Memory B cell (primary cell): Measurements from ENCODE around the gene MAPKAP1.

Experiments
- ATAC-seq: fragments of 150-1000 bp; cut with Tn5 transposase; 2 replicates; pipeline ENCODE4 v1.10.0; 2021; ENCODE audit warnings: low read depth, mild to moderate bottlenecking, moderate library complexity
- DNase-seq, 2 donors: peaks; one replicate each; pipeline ENCODE4 v3.0.0; 2022; ENCODE audit warnings: low spot score in 2 of 2
- H3K27ac Mint-ChIP-seq: one replicate; pipeline ENCODE4 v1.8.0; 2022; ENCODE audit warnings: mild to moderate bottlenecking, moderate library complexity, mixed read lengths
- H3K27me3 Mint-ChIP-seq: one replicate; pipeline ENCODE4 v1.8.0; 2022; ENCODE audit warnings: mixed read lengths
- H3K36me3 Mint-ChIP-seq: one replicate; pipeline ENCODE4 v1.8.0; 2022; ENCODE audit warnings: mild to moderate bottlenecking, mixed read lengths
- H3K4me1 Mint-ChIP-seq: one replicate; pipeline ENCODE4 v1.8.0; 2022; ENCODE audit warnings: mixed read lengths
- H3K4me3 Mint-ChIP-seq: one replicate; pipeline ENCODE4 v1.8.0; 2022; ENCODE audit warnings: mild to moderate bottlenecking, moderate library complexity, mixed read lengths
- H3K9me3 Mint-ChIP-seq: one replicate; pipeline ENCODE4 v1.8.0; 2022; ENCODE audit warnings: mixed read lengths

MAPKAP1 gene

GRCh38 chr9:125746017-125746773, 39.2 kb upstream of the MAPKAP1 start:
- Mint-ChIP-seq H3K36me3 (no peaks in the 10 kb centered on the region), H3K4me1 (peaks cover 22% of the 10 kb centered on the region), H3K9me3 (no peaks in the 10 kb centered on the region), H3K27me3 (peaks cover 2% of the 10 kb centered on the region), H3K27ac (peak overlapping the region; percentile 95), H3K4me3 (peak overlapping the region; percentile 99)
- DNase-seq (peak; percentile 90 to 91), ATAC-seq (peak; percentile 82)

GRCh38 chr9:125745682-125746016, 38.6 kb upstream of the MAPKAP1 start:
- H3K4me1 Mint-ChIP-seq = peaks cover 20% of the 10 kb centered on the region
- no peak for ATAC-seq
- H3K9me3 Mint-ChIP-seq = no peaks in the 10 kb centered on the region
- no peaks in the 10 kb centered on the region for H3K36me3 Mint-ChIP-seq
- peak overlapping the region; percentile 99 for H3K4me3 Mint-ChIP-seq
- peak overlapping the region; percentile 95 for H3K27ac Mint-ChIP-seq
- peaks cover 3% of the 10 kb centered on the region for H3K27me3 Mint-ChIP-seq
- DNase-seq = no peak

GRCh38 chr9:125745018-125745417, 38.0 kb upstream of the MAPKAP1 start:
- DNase-seq (no peak), ATAC-seq (no peak)
- peaks cover 3% of the 10 kb centered on the region for H3K27me3 Mint-ChIP-seq
- H3K9me3 Mint-ChIP-seq = no peaks in the 10 kb centered on the region
- peak overlapping the region; percentile 95 for H3K27ac Mint-ChIP-seq
- peaks cover 18% of the 10 kb centered on the region for H3K4me1 Mint-ChIP-seq
- H3K36me3 Mint-ChIP-seq = no peaks in the 10 kb centered on the region
- H3K4me3 Mint-ChIP-seq = peak overlapping the region; percentile 99

GRCh38 chr9:125744616-125745015, 37.6 kb upstream of the MAPKAP1 start:
- H3K36me3 Mint-ChIP-seq = no peaks in the 10 kb centered on the region
- H3K27ac Mint-ChIP-seq = no peak overlapping the region
- DNase-seq = no peak
- no peak overlapping the region for H3K4me3 Mint-ChIP-seq
- peaks cover 3% of the 10 kb centered on the region for H3K27me3 Mint-ChIP-seq
- peaks cover 18% of the 10 kb centered on the region for H3K4me1 Mint-ChIP-seq
- ATAC-seq = no peak
- no peaks in the 10 kb centered on the region for H3K9me3 Mint-ChIP-seq

- Mint-ChIP-seq H3K27ac (no peak overlapping the region), H3K4me1 (peaks cover 12% of the 10 kb centered on the region), H3K4me3 (no peak overlapping the region), H3K36me3 (no peaks in the 10 kb centered on the region), H3K27me3 (peaks cover 3% of the 10 kb centered on the region), H3K9me3 (no peaks in the 10 kb centered on the region)
- DNase-seq (no peak), ATAC-seq (no peak)
These were observed 36.8 kb upstream of the MAPKAP1 start for GRCh38 chr9:125743682-125744428.

GRCh38 chr9:125742657-125743056, 35.6 kb upstream of the MAPKAP1 start:
- no peak for ATAC-seq

GRCh38 chr9:125739436-125739835, 32.4 kb upstream of the MAPKAP1 start:
- Mint-ChIP-seq H3K27me3 (peaks cover 6% of the 10 kb centered on the region), H3K9me3 (no peaks in the 10 kb centered on the region), H3K4me3 (no peak overlapping the region), H3K4me1 (no peaks in the 10 kb centered on the region), H3K36me3 (no peaks in the 10 kb centered on the region), H3K27ac (no peak overlapping the region)
- ATAC-seq (no peak), DNase-seq (no peak)

More at GRCh38 chr9:125742657-125743056, 35.6 kb upstream of the MAPKAP1 start:
- DNase-seq = no peak
- H3K9me3 Mint-ChIP-seq = no peaks in the 10 kb centered on the region
- H3K27me3 Mint-ChIP-seq = peaks cover 6% of the 10 kb centered on the region
- H3K4me3 Mint-ChIP-seq = no peak overlapping the region
- H3K36me3 Mint-ChIP-seq = no peaks in the 10 kb centered on the region
- H3K4me1 Mint-ChIP-seq = peaks cover 9% of the 10 kb centered on the region
- no peak overlapping the region for H3K27ac Mint-ChIP-seq

- DNase-seq (no peak), ATAC-seq (no peak)
- no peaks in the 10 kb centered on the region for H3K36me3 Mint-ChIP-seq
- H3K27me3 Mint-ChIP-seq = no peaks in the 10 kb centered on the region
- no peak overlapping the region for H3K27ac Mint-ChIP-seq
- H3K4me3 Mint-ChIP-seq = no peak overlapping the region
- H3K9me3 Mint-ChIP-seq = no peaks in the 10 kb centered on the region
- no peaks in the 10 kb centered on the region for H3K4me1 Mint-ChIP-seq
These were observed 25.6 kb upstream of the MAPKAP1 start for GRCh38 chr9:125732562-125732961.

GRCh38 chr9:125730168-125730567, 23.2 kb upstream of the MAPKAP1 start:
- ATAC-seq = no peak

GRCh38 chr9:125726456-125727132, 19.6 kb upstream of the MAPKAP1 start:
- H3K27me3 Mint-ChIP-seq = no peaks in the 10 kb centered on the region
- H3K27ac Mint-ChIP-seq = no peak overlapping the region
- no peak for DNase-seq
- H3K9me3 Mint-ChIP-seq = no peaks in the 10 kb centered on the region
- H3K36me3 Mint-ChIP-seq = no peaks in the 10 kb centered on the region
- no peak overlapping the region for H3K4me3 Mint-ChIP-seq
- no peaks in the 10 kb centered on the region for H3K4me1 Mint-ChIP-seq
- ATAC-seq = no peak

More at GRCh38 chr9:125730168-125730567, 23.2 kb upstream of the MAPKAP1 start:
- Mint-ChIP-seq H3K9me3 (no peaks in the 10 kb centered on the region), H3K36me3 (no peaks in the 10 kb centered on the region), H3K4me1 (no peaks in the 10 kb centered on the region), H3K27ac (no peak overlapping the region), H3K4me3 (no peak overlapping the region), H3K27me3 (no peaks in the 10 kb centered on the region)
- DNase-seq = no peak

- Mint-ChIP-seq H3K27ac (peak overlapping the region; percentile 91), H3K4me3 (peak overlapping the region; percentile 86), H3K36me3 (peaks cover 9% of the 10 kb centered on the region), H3K9me3 (no peaks in the 10 kb centered on the region), H3K27me3 (peaks cover 2% of the 10 kb centered on the region), H3K4me1 (peaks cover 38% of the 10 kb centered on the region)
- no peak for DNase-seq
- ATAC-seq = no peak
These were observed 430 bp upstream of the MAPKAP1 start for GRCh38 chr9:125707472-125707804.

GRCh38 chr9:125705893-125706292, 1.1 kb downstream of the MAPKAP1 start:
- H3K9me3 Mint-ChIP-seq = no peaks in the 10 kb centered on the region
- peak overlapping the region; percentile 86 for H3K4me3 Mint-ChIP-seq
- H3K36me3 Mint-ChIP-seq = peaks cover 9% of the 10 kb centered on the region
- H3K27ac Mint-ChIP-seq = peak overlapping the region; percentile 91
- H3K27me3 Mint-ChIP-seq = peaks cover 2% of the 10 kb centered on the region
- DNase-seq (no peak), ATAC-seq (no peak)
- H3K4me1 Mint-ChIP-seq = peaks cover 44% of the 10 kb centered on the region

- H3K9me3 Mint-ChIP-seq = no peaks in the 10 kb centered on the region
- peaks cover 9% of the 10 kb centered on the region for H3K36me3 Mint-ChIP-seq
- H3K4me1 Mint-ChIP-seq = peaks cover 43% of the 10 kb centered on the region
- H3K27me3 Mint-ChIP-seq = no peaks in the 10 kb centered on the region
- no peak for ATAC-seq
- DNase-seq = no peak
- peak overlapping the region; percentile 49 for H3K27ac Mint-ChIP-seq
- no peak overlapping the region for H3K4me3 Mint-ChIP-seq
These were observed 3.3 kb downstream of the MAPKAP1 start for GRCh38 chr9:125703662-125704061.

GRCh38 chr9:125701351-125701750, 5.7 kb downstream of the MAPKAP1 start:
- Mint-ChIP-seq H3K9me3 (no peaks in the 10 kb centered on the region), H3K4me3 (peak overlapping the region; percentile 35), H3K27ac (peak overlapping the region; percentile 55), H3K4me1 (peaks cover 52% of the 10 kb centered on the region), H3K27me3 (no peaks in the 10 kb centered on the region), H3K36me3 (peaks cover 15% of the 10 kb centered on the region)
- no peak for DNase-seq
- ATAC-seq = peak; percentile 37
